HEK293 (cell line): ENCODE data around the gene NDUFS2.

Source experiments
- ELK4 ChIP-seq: IDR thresholded peaks from 2 replicates; pipeline ENCODE4 v1.6.1; 2011; ENCODE audit warnings: mild to moderate bottlenecking, low read depth, low read length, borderline replicate concordance
- KLF1 ChIP-seq: fragments of 450-650 bp; formaldehyde crosslinking; IDR thresholded peaks from 2 replicates; pipeline ENCODE4 v1.5.1; 2016; ENCODE audit warnings: missing biosample characterization, missing genetic modification characterization
- KLF10 ChIP-seq: fragments of 450-650 bp; IDR thresholded peaks from 2 replicates; pipeline ENCODE4 v1.5.1; 2018; ENCODE audit warnings: missing biosample characterization, mild to moderate bottlenecking, missing genetic modification characterization
- KLF16 ChIP-seq: fragments of 450-650 bp; formaldehyde crosslinking; IDR thresholded peaks from 2 replicates; pipeline ENCODE4 v1.5.1; 2017; ENCODE audit warnings: missing biosample characterization, missing genetic modification characterization
- KLF8 ChIP-seq: fragments of 450-650 bp; formaldehyde crosslinking; IDR thresholded peaks from 2 replicates; pipeline ENCODE4 v1.5.1; 2016; ENCODE audit warnings: missing biosample characterization, missing genetic modification characterization
- KLF9 ChIP-seq: fragments of 450-650 bp; formaldehyde crosslinking; IDR thresholded peaks from 2 replicates; pipeline ENCODE4 v1.5.1; 2016; ENCODE audit warnings: missing biosample characterization, missing genetic modification characterization, low read depth
- SALL2 ChIP-seq: fragments of 450-650 bp; formaldehyde crosslinking; IDR thresholded peaks from 2 replicates; pipeline ENCODE4 v1.5.0; 2017; ENCODE audit warnings: missing biosample characterization, mild to moderate bottlenecking, missing genetic modification characterization, borderline replicate concordance
- SCRT1 ChIP-seq: fragments of 450-650 bp; formaldehyde crosslinking; IDR thresholded peaks from 2 replicates; pipeline ENCODE4 v1.5.1; 2016; ENCODE audit warnings: missing biosample characterization, missing genetic modification characterization, borderline replicate concordance
- SP2 ChIP-seq: fragments of 450-650 bp; formaldehyde crosslinking; IDR thresholded peaks from 2 replicates; pipeline ENCODE4 v1.5.1; 2016; ENCODE audit warnings: missing biosample characterization, missing genetic modification characterization
- SP3 ChIP-seq: fragments of 450-650 bp; formaldehyde crosslinking; IDR thresholded peaks from 2 replicates; pipeline ENCODE4 v1.5.1; 2016; ENCODE audit warnings: missing biosample characterization, missing genetic modification characterization
- TRIM28 ChIP-seq: IDR thresholded peaks from 2 replicates; pipeline ENCODE4 v1.6.1; 2011; ENCODE audit warnings: low read length, control low read depth, borderline replicate concordance
- ZBTB20 ChIP-seq: fragments of 450-650 bp; formaldehyde crosslinking; IDR thresholded peaks from 2 replicates; pipeline ENCODE4 v1.5.1; 2016; ENCODE audit warnings: missing biosample characterization, missing genetic modification characterization
- ZBTB7A ChIP-seq: fragments of 450-650 bp; formaldehyde crosslinking; IDR thresholded peaks from 2 replicates; pipeline ENCODE4 v1.5.1; 2016; ENCODE audit warnings: low read depth, missing biosample characterization, missing genetic modification characterization
- ZFP37 ChIP-seq: fragments of 450-650 bp; formaldehyde crosslinking; IDR thresholded peaks from 2 replicates; pipeline ENCODE4 v1.5.1; 2016; ENCODE audit warnings: missing biosample characterization, missing genetic modification characterization
- ZNF10 ChIP-seq: fragments of 450-650 bp; formaldehyde crosslinking; IDR thresholded peaks from 2 replicates; pipeline ENCODE4 v1.5.1; 2017; ENCODE audit warnings: missing biosample characterization, missing genetic modification characterization
- ZNF132 ChIP-seq: fragments of 450-650 bp; formaldehyde crosslinking; IDR thresholded peaks from 2 replicates; pipeline ENCODE4 v1.5.1; 2017; ENCODE audit warnings: missing biosample characterization, missing genetic modification characterization, borderline replicate concordance
- ZNF148 ChIP-seq: fragments of 450-650 bp; formaldehyde crosslinking; IDR thresholded peaks from 2 replicates; pipeline ENCODE4 v1.5.0; 2017; ENCODE audit warnings: missing biosample characterization, missing genetic modification characterization, borderline replicate concordance
- ZNF18 ChIP-seq: fragments of 450-650 bp; formaldehyde crosslinking; IDR thresholded peaks from 2 replicates; pipeline ENCODE4 v1.5.1; 2016; ENCODE audit warnings: missing biosample characterization, missing genetic modification characterization
- ZNF24 ChIP-seq: fragments of 450-650 bp; formaldehyde crosslinking; IDR thresholded peaks from 2 replicates; pipeline ENCODE4 v1.5.1; 2016; ENCODE audit warnings: missing biosample characterization, missing genetic modification characterization
- ZNF266 ChIP-seq: fragments of 450-650 bp; formaldehyde crosslinking; IDR thresholded peaks from 2 replicates; pipeline ENCODE4 v1.5.1; 2016; ENCODE audit warnings: missing biosample characterization, missing genetic modification characterization, low read depth
- ZNF302 ChIP-seq: fragments of 450-650 bp; formaldehyde crosslinking; IDR thresholded peaks from 2 replicates; pipeline ENCODE4 v1.5.1; 2016; ENCODE audit warnings: missing biosample characterization, missing genetic modification characterization, low read depth
- ZNF335 ChIP-seq: fragments of 450-650 bp; formaldehyde crosslinking; conservative IDR thresholded peaks from 2 replicates; pipeline ENCODE4 v1.5.1; 2016; ENCODE audit warnings: missing biosample characterization, missing genetic modification characterization
- ZNF341 ChIP-seq: fragments of 450-650 bp; formaldehyde crosslinking; IDR thresholded peaks from 2 replicates; pipeline ENCODE4; 2016; ENCODE audit warnings: low read depth, missing biosample characterization, missing genetic modification characterization
- ZNF366 ChIP-seq: fragments of 450-650 bp; formaldehyde crosslinking; conservative IDR thresholded peaks from 2 replicates; pipeline ENCODE4 v1.5.1; 2016; ENCODE audit warnings: missing biosample characterization, missing genetic modification characterization
- ZNF433 ChIP-seq: fragments of 450-650 bp; formaldehyde crosslinking; IDR thresholded peaks from 2 replicates; pipeline ENCODE4 v1.5.1; 2016; ENCODE audit warnings: missing biosample characterization, missing genetic modification characterization, low read depth
- ZNF513 ChIP-seq: fragments of 450-650 bp; IDR thresholded peaks from 2 replicates; pipeline ENCODE4 v1.5.1; 2018; ENCODE audit warnings: missing biosample characterization, missing genetic modification characterization
- ZNF558 ChIP-seq: fragments of 450-650 bp; formaldehyde crosslinking; IDR thresholded peaks from 2 replicates; pipeline ENCODE4 v1.5.1; 2016; ENCODE audit warnings: missing biosample characterization, missing genetic modification characterization
- ZNF571 ChIP-seq: fragments of 450-650 bp; formaldehyde crosslinking; IDR thresholded peaks from 2 replicates; pipeline ENCODE4 v1.5.0; 2017; ENCODE audit warnings: missing biosample characterization, missing genetic modification characterization
- ZNF580 ChIP-seq: fragments of 450-650 bp; formaldehyde crosslinking; IDR thresholded peaks from 2 replicates; pipeline ENCODE4 v1.5.1; 2016; ENCODE audit warnings: missing biosample characterization, missing genetic modification characterization
- ZNF626 ChIP-seq: fragments of 450-650 bp; sonication (Bioruptor Pico); formaldehyde crosslinking; IDR thresholded peaks from 2 replicates; pipeline ENCODE4 v1.5.1; 2018; ENCODE audit warnings: missing biosample characterization, missing genetic modification characterization, inconsistent platforms
- ZSCAN23 ChIP-seq: fragments of 450-650 bp; formaldehyde crosslinking; IDR thresholded peaks from 2 replicates; pipeline ENCODE4 v1.5.1; 2016; ENCODE audit warnings: missing biosample characterization, missing genetic modification characterization
- ZSCAN4 ChIP-seq: fragments of 450-650 bp; formaldehyde crosslinking; IDR thresholded peaks from 2 replicates; pipeline ENCODE4 v1.5.1; 2017; ENCODE audit warnings: missing biosample characterization, missing genetic modification characterization

NDUFS2 gene

GRCh38 chr1:161153682-161154337, 48.4 kb upstream of the NDUFS2 start, which contains the start of gene UFC1 (continued):
- TF ChIP-seq TRIM28 (peak; percentile 97), ZFP37 (peak; percentile 97), ZNF335 (tag by site-specific recombination) (peak; percentile 94), ZNF366 (0 out of 2 replicates have a peak, but pooled peaks have one; percentile 58), ZNF341 (tag by site-specific recombination) (peak; percentile 31; the same call in 1 of the 2 replicates), ELK4 (peak; percentile 40; the same call in 1 of the 2 replicates), ZNF10 (tag by site-specific recombination) (peak; percentile 13; the same call in 1 of the 2 replicates), ZNF302 (tag by site-specific recombination) (0 out of 2 replicates have a peak, but pooled peaks have one; percentile 29), ZNF571 (no peak), ZNF433 (tag by site-specific recombination) (no peak), ZNF626 (no peak), KLF16 (tag by site-specific recombination) (peak; percentile 83; the same call in 1 of the 2 replicates), ZSCAN4 (peak; percentile 40; the same call in 1 of the 2 replicates), ZNF266 (no peak), KLF8 (tag by site-specific recombination) (peak; percentile 91), SP2 (tag by site-specific recombination) (peak; percentile 37), SCRT1 (tag by site-specific recombination) (peak; percentile 96), SALL2 (no peak), ZSCAN23 (tag by site-specific recombination) (peak; percentile 49; the same call in 1 of the 2 replicates), ZNF18 (tag by site-specific recombination) (0 out of 2 replicates have a peak, but pooled peaks have one; percentile 40), ZNF132 (tag by site-specific recombination) (no peak), SP3 (tag by site-specific recombination) (peak; percentile 67; the same call in 1 of the 2 replicates), KLF10 (0 out of 2 replicates have a peak, but pooled peaks have one; percentile 50), ZNF558 (tag by site-specific recombination) (0 out of 2 replicates have a peak, but pooled peaks have one; percentile 52), KLF1 (tag by site-specific recombination) (peak; percentile 19; the same call in 1 of the 2 replicates), ZNF148 (tag by site-specific recombination) (no peak), ZNF580 (tag by site-specific recombination) (peak; percentile 98), ZBTB7A (tag by site-specific recombination) (no peak; the same call in 1 of the 2 replicates), ZNF24 (tag by site-specific recombination) (peak; percentile 86; the same call in 1 of the 2 replicates), ZNF513 (tag by site-specific recombination) (no peak; the same call in 1 of the 2 replicates), KLF9 (tag by site-specific recombination) (peak; percentile 46; the same call in 1 of the 2 replicates), ZBTB20 (tag by site-specific recombination) (peak; percentile 82; the same call in 1 of the 2 replicates)
